ENCODE results near the gene SENP6.
"Not testable (repeated sequence)": the region's sequence is repeated elsewhere in the genome, so short reads cannot be mapped to it uniquely, and the experiment has no call there.

The SENP6 gene

DNA sequence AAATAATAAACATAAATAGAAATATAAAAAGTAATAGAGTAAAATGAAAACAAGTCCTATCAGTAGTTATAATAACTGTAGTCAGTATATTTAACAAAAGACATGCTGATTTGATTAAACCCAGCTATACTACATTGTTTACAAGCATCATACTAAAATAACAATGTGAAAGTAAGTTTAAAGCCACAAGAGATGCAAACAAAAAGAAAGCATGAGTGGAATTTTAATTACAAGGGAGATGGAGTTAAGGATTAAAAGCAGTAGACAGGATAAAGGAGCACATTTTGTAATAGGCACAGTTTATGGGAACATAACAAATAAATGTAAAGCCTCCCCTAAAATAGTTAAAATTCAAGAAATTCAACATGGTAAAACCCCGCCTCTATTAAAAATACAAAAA lies 41.5 kb downstream of the SENP6 start:
- no peak for DNase-seq (ENCODE audit: low read depth, low spot score)

- DNase-seq (ENCODE audit: low read depth, low spot score): no peak
Observed at GRCh38 chr6:75656479-75656878, 54.8 kb downstream of the SENP6 start.

DNA sequence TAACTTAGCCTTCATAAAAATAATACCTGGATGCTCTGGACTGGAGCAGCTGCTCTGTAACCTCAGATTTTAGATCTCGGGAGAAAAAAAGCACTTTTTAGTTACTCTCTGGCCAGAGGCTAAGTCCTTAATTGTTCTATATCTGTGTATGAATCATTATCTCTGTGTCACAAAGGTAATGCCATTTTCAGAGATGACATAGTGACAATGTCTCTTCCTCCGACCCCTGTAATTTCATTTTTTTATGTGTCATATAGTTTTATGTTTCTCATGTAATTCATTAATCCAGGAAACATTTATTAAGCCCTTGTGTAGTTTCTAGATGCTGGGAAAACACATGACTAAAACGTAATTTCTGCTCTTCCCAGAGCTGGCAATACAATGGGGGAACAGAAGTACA lies 55.6 kb downstream of the SENP6 start:
- no peak for DNase-seq (ENCODE audit: low read depth, low spot score)

GRCh38 chr6:75666592-75666991 lies 64.9 kb downstream of the SENP6 start:
- no peak for DNase-seq (ENCODE audit: low read depth, low spot score)

DNA sequence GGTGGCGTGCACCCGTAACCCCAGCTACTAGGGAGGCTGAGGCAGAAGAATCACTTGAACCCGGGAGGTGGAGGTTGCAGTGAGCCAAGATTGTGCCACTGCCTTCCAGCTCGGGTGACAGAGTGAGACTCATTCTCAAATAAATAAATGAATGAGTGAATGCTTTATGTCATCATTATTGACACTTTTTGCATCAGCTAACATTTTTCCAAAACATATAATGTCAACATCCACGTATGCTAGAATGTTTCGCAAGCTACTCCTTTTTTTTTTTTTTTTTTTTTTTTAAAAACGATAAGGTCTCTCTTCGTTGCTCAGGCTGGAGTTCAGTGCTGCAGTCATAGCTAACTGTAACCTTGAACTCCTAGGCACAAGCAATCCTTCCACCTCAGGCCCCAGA lies 72.2 kb downstream of the SENP6 start:
- DNase-seq (ENCODE audit: low read depth, low spot score): no peak

GRCh38 chr6:75676377-75676776 lies 74.7 kb downstream of the SENP6 start:
- no peak for DNase-seq (ENCODE audit: low read depth, low spot score)

DNA sequence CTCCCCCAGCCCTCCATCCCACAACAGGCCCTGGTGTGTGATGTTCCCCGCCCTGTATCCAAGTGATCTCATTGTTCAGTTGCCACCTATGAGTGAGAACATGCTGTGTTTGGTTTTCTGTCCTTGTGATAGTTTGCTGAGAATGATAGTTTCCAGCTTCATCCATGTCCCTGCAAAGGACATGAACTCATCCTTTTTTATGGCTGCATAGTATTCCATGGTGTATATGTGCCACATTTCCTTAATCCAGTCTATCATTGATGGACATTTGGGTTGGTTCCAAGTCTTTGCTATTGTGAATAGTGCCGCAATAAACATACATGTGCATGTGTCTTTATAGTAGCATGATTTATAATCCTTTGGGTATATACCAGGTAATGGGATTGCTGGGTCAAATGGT lies 80.9 kb downstream of the SENP6 start:
- not testable (repeated sequence) for DNase-seq (ENCODE audit: low read depth, low spot score)

DNA sequence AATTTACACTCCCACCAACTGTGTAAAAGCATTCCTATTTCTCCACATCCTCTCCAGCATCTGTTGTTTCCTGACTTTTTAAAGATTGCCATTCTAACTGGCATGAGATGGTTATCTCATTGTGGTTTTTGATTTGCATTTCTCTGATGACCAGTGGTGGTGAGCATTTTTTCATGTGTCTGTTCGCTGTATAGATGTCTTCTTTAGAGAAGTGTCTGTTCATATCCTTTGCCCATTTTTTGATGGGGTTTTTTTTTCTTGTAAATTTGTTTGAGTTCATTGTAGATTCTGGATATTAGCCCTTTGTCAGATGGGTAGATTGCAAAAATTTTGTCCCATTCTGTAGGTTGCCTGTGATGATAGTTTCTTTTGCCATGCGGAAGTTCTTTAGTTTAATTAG lies 81.3 kb downstream of the SENP6 start:
- DNase-seq (ENCODE audit: low read depth, low spot score): not testable (repeated sequence)

- DNase-seq (ENCODE audit: low read depth, low spot score): not testable (repeated sequence)
Observed at GRCh38 chr6:75687535-75687934, 85.9 kb downstream of the SENP6 start.

GRCh38 chr6:75687937-75688336 lies 86.3 kb downstream of the SENP6 start:
- DNase-seq (ENCODE audit: low read depth, low spot score): not testable (repeated sequence)

- no peak for DNase-seq (ENCODE audit: low read depth, low spot score)
Observed at GRCh38 chr6:75689576-75689975, 87.9 kb downstream of the SENP6 start.

DNA sequence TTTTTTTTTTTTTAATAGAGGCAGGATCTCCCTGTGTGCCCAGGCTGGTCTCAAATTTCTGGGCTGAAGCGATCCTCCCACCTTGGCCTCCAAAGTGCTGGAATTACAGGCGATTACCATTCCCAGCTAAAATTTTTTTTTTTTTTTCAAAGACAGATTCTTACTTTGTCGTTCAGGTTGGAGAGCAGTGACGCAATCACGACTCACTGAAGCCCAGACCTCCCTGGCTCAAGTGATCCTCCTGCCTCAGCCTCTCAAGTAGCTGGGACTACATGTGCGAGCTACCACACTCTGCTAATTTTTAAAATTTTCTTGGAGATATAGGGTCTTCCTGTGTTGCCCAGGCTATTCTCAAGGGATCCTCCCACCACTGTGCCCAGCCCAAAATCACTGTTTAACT lies 89.3 kb downstream of the SENP6 start:
- DNase-seq (ENCODE audit: low read depth, low spot score): no peak

DNA sequence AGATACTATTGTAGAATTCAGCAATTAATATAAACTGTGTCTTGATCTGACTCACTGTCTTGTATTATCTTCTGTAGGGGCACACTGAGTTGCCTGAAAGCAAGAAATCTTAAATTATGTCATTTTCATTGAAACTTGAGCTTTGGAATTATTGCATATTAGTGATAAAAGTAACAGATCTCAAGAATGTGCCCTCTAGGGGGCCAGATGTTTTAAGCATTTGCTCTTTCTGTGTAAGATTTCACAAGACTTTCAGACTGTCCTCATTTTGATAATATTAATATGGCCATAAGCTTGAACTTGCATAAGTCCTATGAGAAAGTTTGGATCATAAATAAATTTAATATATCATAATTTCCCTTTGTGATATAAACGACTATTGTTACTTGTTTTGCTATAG lies 91.9 kb downstream of the SENP6 start:
- no peak for DNase-seq (ENCODE audit: low read depth, low spot score)

DNA sequence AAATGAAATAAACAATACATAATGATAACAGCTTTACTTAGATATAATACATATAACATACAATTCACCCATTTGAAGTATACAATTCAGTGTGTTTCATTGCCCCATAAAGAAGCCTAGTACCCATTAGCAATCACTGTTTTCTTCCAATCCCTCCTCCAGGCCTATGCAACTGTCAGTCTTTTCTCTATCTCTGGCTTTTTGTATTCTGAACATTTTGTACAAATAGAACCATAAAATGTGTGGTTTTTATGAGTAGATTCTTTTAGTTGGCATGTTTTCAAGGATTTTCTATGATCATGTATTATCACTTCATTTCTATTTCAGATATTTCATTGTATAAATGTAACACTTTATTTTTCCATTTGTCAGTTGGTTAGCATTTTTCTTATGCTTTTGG lies 92.7 kb downstream of the SENP6 start:
- no peak for DNase-seq (ENCODE audit: low read depth, low spot score)

- DNase-seq (ENCODE audit: low read depth, low spot score): not testable (repeated sequence)
Observed at GRCh38 chr6:75708334-75708733, 106.7 kb downstream of the SENP6 start.

GRCh38 chr6:75711173-75711572 lies 109.5 kb downstream of the SENP6 start:
- DNase-seq (ENCODE audit: low read depth, low spot score): no peak

- DNase-seq (ENCODE audit: low read depth, low spot score): no peak
Observed at GRCh38 chr6:75719133-75719532, 117.5 kb downstream of the SENP6 start.

DNA sequence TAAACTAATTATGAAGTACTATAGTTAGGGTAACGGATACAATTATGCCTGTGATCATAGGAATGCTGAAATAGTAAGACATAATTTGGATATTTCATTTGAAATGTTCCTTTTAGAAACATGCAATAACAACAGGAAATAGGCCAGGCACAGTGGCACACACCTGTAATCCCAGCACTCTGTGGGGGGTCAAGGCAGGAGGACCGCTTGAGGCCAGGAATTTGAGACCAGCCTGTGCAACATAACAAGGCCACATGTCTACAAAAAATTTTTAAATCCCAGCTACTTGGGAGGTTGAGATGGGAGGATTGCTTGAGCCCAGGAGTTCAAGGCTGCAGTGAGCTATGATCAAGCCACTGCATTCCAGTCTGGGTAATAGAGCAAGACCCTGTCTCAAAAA lies 121.7 kb downstream of the SENP6 start:
- DNase-seq (ENCODE audit: low read depth, low spot score): no peak

DNA sequence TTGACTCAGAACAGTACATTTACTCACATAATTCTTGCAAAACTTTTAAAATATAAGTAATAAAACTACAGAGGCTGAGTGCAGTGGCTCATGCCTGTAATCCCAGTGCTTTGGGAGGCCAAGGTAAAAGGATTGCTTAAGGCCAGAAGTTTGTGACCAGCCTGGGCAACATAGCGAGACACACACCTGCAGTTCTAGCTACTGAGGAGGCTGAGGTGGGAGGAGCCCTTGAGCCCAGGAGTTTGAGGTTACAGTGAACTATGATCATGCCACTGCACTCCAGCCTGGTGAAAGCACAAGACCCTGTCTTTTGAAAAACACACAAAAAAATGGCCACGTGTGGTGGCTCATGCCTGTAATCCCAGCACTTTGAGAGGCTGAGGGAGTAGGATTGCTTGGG lies 125.5 kb downstream of the SENP6 start:
- DNase-seq (ENCODE audit: low read depth, low spot score): no peak

DNA sequence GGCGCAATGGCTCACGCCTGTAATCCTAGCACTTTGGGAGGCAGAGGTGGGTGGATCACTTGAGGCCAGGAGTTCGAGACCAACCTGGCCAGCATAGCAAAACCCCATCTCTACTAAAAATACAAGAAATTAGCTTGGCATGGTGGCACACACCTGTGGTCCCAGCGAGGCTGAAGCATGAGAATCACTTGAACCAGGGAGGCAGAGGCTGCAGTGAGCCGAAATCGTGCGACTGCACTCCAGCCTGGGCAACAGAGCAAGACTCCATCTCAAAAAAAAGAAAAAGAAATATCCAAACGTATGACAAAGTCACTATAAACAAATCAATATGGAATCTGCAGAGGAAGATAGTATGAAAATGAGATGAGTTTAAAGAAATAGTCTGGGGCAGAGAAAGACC lies 129.3 kb downstream of the SENP6 start:
- DNase-seq (ENCODE audit: low read depth, low spot score): not testable (repeated sequence)

DNA sequence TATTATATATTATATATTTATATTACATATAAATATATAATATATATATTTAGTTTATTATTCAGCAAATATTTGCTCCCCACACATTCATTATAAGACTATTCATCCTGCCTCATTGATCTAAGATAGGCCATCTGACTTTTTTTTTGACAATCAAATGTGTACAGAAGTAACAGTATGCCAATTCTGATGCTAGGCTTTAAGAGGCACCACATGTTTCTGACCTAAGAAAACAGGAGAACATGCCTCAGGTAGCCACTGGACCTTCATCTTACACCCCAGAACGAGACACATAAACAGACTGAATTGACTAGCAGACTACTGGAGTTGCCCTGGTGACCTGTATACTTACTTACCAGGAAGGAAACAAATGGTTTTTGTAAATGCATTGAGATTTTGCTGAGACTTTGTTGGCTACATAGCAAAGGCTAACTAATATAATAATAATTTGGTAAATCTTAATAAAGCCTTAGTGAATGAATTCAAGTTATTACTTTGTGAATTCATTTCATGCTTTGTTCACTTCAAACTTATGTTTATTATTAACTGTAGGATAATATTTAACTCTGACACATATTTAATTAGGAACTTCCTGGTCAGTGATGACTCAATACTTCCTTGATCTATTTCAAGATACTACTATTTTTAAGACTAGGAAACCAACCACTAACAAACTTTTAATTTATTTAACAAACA lies 134.0 kb downstream of the SENP6 start:
- DNase-seq (ENCODE audit: low read depth, low spot score): no peak

- no peak for DNase-seq (ENCODE audit: low read depth, low spot score)
Observed at GRCh38 chr6:75743971-75744370, 142.3 kb downstream of the SENP6 start.

DNA sequence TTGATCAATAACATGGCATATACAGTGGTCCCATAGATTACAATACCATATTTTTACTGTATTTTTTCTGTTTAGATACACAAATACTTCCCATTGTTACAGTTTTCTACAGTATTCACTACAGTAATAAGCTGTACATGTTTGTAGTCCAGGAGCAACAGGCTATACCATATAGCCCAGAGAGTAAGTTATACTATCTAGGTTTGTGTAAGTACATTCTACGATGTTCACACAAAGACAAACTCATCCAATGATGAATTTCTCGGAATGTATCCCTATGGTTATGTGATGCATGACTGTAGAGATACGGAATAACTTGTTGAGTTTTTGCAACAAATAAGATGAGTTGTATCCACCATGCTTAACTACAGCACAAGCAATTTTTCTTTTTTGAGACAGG lies 143.7 kb downstream of the SENP6 start:
- DNase-seq (ENCODE audit: low read depth, low spot score): no peak

DNA sequence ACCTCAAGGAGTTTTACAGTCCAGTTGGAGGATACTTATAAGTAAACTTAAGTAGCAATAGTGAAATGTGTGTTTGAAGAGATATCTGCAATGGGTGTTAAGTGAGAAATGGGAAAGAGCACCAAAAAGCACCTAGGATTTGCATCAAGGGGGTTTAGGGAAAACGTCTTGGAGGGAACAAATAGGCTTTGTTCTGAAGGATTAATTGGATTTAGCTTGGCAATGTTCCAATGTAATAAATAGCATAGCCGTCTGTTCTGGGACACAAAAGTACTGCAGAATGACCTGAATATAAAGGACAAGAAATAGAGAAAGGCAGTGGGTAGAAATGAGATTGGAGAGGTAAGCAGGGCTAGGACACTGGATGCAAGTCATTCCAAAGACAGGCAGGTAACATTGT lies 144.5 kb downstream of the SENP6 start:
- DNase-seq (ENCODE audit: low read depth, low spot score): no peak
